Panc1 (cell line): ENCODE results near the gene SH2D6. TPM values are rescaled to one million over a fixed set of nuclear protein-coding genes. Genes with fewer than 3 reads are reported as not detected.

Experiments used
- ATAC-seq: fragments of 200-7000 bp; cut with Tn5 transposase; 2 replicates; pipeline ENCODE4 v1.9.1; 2020; ENCODE audit warnings: mild to moderate bottlenecking, moderate library complexity
- BruUV-seq: library from RNA; stranded (reverse); fragments of 400-500 nt; replicated peaks from 2 replicates; lab custom pipeline; 2021; lab: Mats Ljungman, UMichigan
- CTCF ChIA-PET: fragments of 300-600 bp; sonication (Branson Sonifier 250); formaldehyde crosslinking; loops from one replicate; lab custom pipeline; 2022; ENCODE audit warnings: antibody characterized with exemption; lab: Charles Lee
- POLR2A ChIA-PET: fragments of 300-600 bp; sonication (Branson Sonifier 250); formaldehyde crosslinking; loops from one replicate; lab custom pipeline; 2022; ENCODE audit warnings: antibody characterized with exemption; lab: Charles Lee
- DNase-seq: peaks from one replicate; pipeline ENCODE4 v3.0.0-alpha.2; 2010; ENCODE audit warnings: low read depth, low spot score
- H3K27ac ChIP-seq: 2 replicates; pipeline ENCODE4 v1.5.1; 2011; ENCODE audit warnings: mild to moderate bottlenecking, low read length, inconsistent platforms
- H3K27me3 ChIP-seq: fragments of 200-500 bp; sonication (Bioruptor generic); 2 replicates; pipeline ENCODE4 v1.6.0; 2014; ENCODE audit warnings: low read length, inconsistent platforms; ENCODE audit not compliant: control insufficient read depth, insufficient read depth
- H3K36me3 ChIP-seq: fragments of 200-500 bp; sonication (Bioruptor generic); 2 replicates; pipeline ENCODE4 v1.5.1; 2014; ENCODE audit warnings: inconsistent platforms, mild to moderate bottlenecking, low read length, moderate library complexity; ENCODE audit not compliant: control insufficient read depth, insufficient read depth
- H3K4me1 ChIP-seq: 2 replicates; pipeline ENCODE4 v1.5.1; 2011; ENCODE audit warnings: inconsistent platforms, mild to moderate bottlenecking, low read length, moderate library complexity; ENCODE audit not compliant: control insufficient read depth, insufficient read depth
- H3K4me3 ChIP-seq, 2 experiments: 2 replicates each; pipeline ENCODE4 v1.5.1; 2011 to 2012; ENCODE audit warnings: low read depth in 2 of 2, low read length in 2 of 2, mild to moderate bottlenecking in 2 of 2, inconsistent platforms in 1 of 2, moderate library complexity in 1 of 2
- H3K9me3 ChIP-seq: fragments of 200-500 bp; sonication (Bioruptor generic); 2 replicates; pipeline ENCODE4 v1.5.1; 2014; ENCODE audit warnings: low read depth, mild to moderate bottlenecking, inconsistent platforms, low read length, moderate library complexity; ENCODE audit not compliant: control insufficient read depth, insufficient read depth
- POLR2AphosphoS5 ChIP-seq: IDR thresholded peaks from 2 replicates; pipeline ENCODE4 v1.6.1; 2012; ENCODE audit warnings: mild to moderate bottlenecking, low read depth, low read length, moderate library complexity
- SIN3A ChIP-seq: IDR thresholded peaks from 2 replicates; pipeline ENCODE4 v1.6.1; 2012; ENCODE audit warnings: low read depth, mild to moderate bottlenecking, low read length, moderate library complexity, borderline replicate concordance; ENCODE audit not compliant: insufficient read depth
- TCF7L2 ChIP-seq: IDR thresholded peaks from 2 replicates; pipeline ENCODE4 v1.6.1; 2011; ENCODE audit warnings: mild to moderate bottlenecking, low read depth, low read length, inconsistent platforms
- in situ Hi-C: cut with HindIII; loops from 2 replicates; pipeline ENCODE4 v1.10.0; 2016; ENCODE audit warnings: low sequenced_read_pairs, low pct_unique_long_range_greater_than_20kb
- intact Hi-C: fragments of 100-400 bp; cut with micrococcal nuclease; formaldehyde crosslinking; loops from one replicate; pipeline ENCODE4 v1.10.0; 2022; ENCODE audit not compliant: unreplicated experiment
- total RNA-seq: library from RNA; stranded (reverse); gene quantifications from one replicate; pipeline ENCODE4 v1.2.1, GENCODE V29; 2021; ENCODE audit not compliant: unreplicated experiment
- TF ChIP-seq, protein P1 (sequence below), 2 experiments: IDR thresholded peaks; 2 replicates each; pipeline ENCODE4 v1.6.1; 2011 to 2012; ENCODE audit warnings: low read depth in 2 of 2, control low read depth in 1 of 2, low read length in 1 of 2, mild to moderate bottlenecking in 1 of 2, moderate library complexity in 1 of 2; ENCODE audit not compliant: insufficient read depth in 1 of 2
- TF ChIP-seq, protein P2 (sequence below): fragments of 450-650 bp; IDR thresholded peaks from 2 replicates; pipeline ENCODE4 v1.5.1; 2017; ENCODE audit warnings: mild to moderate bottlenecking

The SH2D6 gene
- total RNA-seq, 1 experiment from 2014 or later: 3.3 TPM

DNA sequence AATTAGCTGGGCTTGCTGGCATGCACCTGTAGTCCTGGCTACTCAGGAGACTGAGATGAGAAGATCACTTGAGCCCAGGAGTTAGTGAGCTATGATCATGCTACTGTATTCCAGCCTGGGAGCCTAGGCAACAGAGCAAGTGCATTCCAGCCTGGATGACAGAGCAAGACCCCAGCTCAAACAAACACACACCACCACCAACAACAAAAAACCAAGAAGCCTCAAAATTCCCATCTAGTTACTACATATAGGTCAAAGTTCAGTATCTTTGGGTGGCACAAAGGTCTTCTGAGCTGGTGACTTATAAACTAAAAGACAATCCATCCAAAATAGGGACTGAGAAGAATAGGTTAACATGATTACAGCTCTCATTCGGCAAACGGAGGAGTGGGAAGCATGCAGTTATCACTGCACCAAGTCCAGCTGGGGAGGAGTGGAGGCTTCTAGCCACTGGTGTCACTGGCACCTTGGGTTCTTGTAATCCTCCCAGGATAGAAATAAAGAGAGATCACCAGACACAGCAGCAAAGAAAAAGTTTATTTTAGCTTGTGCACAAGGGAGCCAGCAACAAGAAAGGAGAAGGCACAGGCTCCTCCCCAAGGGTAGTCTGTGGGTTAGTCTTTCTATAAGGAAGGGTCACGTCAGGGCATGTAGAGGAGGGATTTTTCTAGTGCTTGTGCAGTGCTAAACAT, 57.4 kb downstream of the SH2D6 start:
- peaks cover 12% of the 10 kb centered on the region for H3K4me1 ChIP-seq
- H3K9me3 ChIP-seq: no peaks in the 10 kb centered on the region
- no TSS peak for BruUV-seq
- ATAC-seq (no peak), DNase-seq (no peak)
- H3K4me3 ChIP-seq: no peak overlapping the region
- ChIA-PET CTCF (no interaction called here), POLR2A (no interaction called here)
- intact Hi-C loops (no loop called here), in situ Hi-C loops (no loop called here)
- H3K36me3 ChIP-seq: no peaks in the 10 kb centered on the region
- no peaks in the 10 kb centered on the region for H3K27me3 ChIP-seq
- TF ChIP-seq TCF7L2: no peak
- TF ChIP-seq, protein P1, sequence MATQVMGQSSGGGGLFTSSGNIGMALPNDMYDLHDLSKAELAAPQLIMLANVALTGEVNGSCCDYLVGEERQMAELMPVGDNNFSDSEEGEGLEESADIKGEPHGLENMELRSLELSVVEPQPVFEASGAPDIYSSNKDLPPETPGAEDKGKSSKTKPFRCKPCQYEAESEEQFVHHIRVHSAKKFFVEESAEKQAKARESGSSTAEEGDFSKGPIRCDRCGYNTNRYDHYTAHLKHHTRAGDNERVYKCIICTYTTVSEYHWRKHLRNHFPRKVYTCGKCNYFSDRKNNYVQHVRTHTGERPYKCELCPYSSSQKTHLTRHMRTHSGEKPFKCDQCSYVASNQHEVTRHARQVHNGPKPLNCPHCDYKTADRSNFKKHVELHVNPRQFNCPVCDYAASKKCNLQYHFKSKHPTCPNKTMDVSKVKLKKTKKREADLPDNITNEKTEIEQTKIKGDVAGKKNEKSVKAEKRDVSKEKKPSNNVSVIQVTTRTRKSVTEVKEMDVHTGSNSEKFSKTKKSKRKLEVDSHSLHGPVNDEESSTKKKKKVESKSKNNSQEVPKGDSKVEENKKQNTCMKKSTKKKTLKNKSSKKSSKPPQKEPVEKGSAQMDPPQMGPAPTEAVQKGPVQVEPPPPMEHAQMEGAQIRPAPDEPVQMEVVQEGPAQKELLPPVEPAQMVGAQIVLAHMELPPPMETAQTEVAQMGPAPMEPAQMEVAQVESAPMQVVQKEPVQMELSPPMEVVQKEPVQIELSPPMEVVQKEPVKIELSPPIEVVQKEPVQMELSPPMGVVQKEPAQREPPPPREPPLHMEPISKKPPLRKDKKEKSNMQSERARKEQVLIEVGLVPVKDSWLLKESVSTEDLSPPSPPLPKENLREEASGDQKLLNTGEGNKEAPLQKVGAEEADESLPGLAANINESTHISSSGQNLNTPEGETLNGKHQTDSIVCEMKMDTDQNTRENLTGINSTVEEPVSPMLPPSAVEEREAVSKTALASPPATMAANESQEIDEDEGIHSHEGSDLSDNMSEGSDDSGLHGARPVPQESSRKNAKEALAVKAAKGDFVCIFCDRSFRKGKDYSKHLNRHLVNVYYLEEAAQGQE (IDR thresholded peaks at IDR 0.05; ENCODE audit: insufficient read depth in 1 of 2, low read depth in 2 of 2, low read length in 1 of 2): no peak
- no peak for TF ChIP-seq POLR2AphosphoS5
- TF ChIP-seq, protein P2, sequence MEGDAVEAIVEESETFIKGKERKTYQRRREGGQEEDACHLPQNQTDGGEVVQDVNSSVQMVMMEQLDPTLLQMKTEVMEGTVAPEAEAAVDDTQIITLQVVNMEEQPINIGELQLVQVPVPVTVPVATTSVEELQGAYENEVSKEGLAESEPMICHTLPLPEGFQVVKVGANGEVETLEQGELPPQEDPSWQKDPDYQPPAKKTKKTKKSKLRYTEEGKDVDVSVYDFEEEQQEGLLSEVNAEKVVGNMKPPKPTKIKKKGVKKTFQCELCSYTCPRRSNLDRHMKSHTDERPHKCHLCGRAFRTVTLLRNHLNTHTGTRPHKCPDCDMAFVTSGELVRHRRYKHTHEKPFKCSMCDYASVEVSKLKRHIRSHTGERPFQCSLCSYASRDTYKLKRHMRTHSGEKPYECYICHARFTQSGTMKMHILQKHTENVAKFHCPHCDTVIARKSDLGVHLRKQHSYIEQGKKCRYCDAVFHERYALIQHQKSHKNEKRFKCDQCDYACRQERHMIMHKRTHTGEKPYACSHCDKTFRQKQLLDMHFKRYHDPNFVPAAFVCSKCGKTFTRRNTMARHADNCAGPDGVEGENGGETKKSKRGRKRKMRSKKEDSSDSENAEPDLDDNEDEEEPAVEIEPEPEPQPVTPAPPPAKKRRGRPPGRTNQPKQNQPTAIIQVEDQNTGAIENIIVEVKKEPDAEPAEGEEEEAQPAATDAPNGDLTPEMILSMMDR: no peak
- no peak for TF ChIP-seq SIN3A
- peak overlapping the region; percentile 36; the same call in 1 of the 2 replicates for H3K27ac ChIP-seq

DNA sequence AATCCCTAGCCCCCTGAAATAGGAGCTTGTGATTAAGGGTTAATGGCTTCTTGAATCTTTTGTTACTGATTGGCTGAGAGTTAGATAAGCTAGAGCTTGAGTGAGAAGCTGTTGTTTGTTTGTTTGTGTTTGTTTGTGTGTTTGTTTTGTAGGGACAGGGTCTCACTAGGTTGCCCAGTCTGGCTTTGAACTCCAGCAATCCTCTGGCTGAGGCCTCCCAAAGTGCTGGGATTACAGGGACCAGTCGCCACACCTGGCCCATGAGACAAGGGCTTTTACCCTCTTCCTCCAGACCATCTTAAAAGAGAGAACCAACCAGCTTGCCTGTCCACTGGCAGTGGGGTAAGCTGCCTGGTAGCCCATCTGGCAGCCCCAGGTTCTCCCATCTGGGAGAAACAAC, 58.1 kb downstream of the SH2D6 start:
- in situ Hi-C loops: no loop called here
- ChIA-PET CTCF (no interaction called here), POLR2A (no interaction called here)
- no peaks in the 10 kb centered on the region for H3K9me3 ChIP-seq
- TF ChIP-seq SIN3A: no peak
- TF ChIP-seq, protein P1 (IDR thresholded peaks at IDR 0.05; ENCODE audit: insufficient read depth in 1 of 2, low read depth in 2 of 2, low read length in 1 of 2): no peak
- TF ChIP-seq POLR2AphosphoS5: no peak
- H3K27me3 ChIP-seq: no peaks in the 10 kb centered on the region
- peak overlapping the region; percentile 55; the same call in 1 of the 2 replicates for H3K27ac ChIP-seq
- H3K4me1 ChIP-seq: peaks cover 7% of the 10 kb centered on the region
- no peaks in the 10 kb centered on the region for H3K36me3 ChIP-seq
- no TSS peak for BruUV-seq
- intact Hi-C loops: no loop called here
- H3K4me3 ChIP-seq: no peak overlapping the region
- no peak for ATAC-seq
- DNase-seq: no peak
